Mucosa of rectum (tissue), 2 donors: ENCODE results near the gene KIT.

Experiments used
- H3K27ac ChIP-seq, 2 donors: one replicate each; pipeline ENCODE4 v1.7.0; 2013; ENCODE audit warnings: inconsistent platforms in 2 of 2, low read depth in 2 of 2, low read length in 2 of 2
- H3K27me3 ChIP-seq, 2 donors: one replicate each; pipeline ENCODE4 v1.7.0; 2013; ENCODE audit warnings: low read length in 2 of 2; ENCODE audit not compliant: control insufficient read depth in 2 of 2, insufficient read depth in 2 of 2
- H3K36me3 ChIP-seq, 2 donors: one replicate each; pipeline ENCODE4 v1.7.0; 2013; ENCODE audit warnings: low read length in 2 of 2; ENCODE audit not compliant: control insufficient read depth in 2 of 2, insufficient read depth in 2 of 2
- H3K4me1 ChIP-seq, 2 donors: one replicate each; pipeline ENCODE4 v1.7.0; 2013; ENCODE audit warnings: low read length in 2 of 2, mild to moderate bottlenecking in 1 of 2; ENCODE audit not compliant: control insufficient read depth in 2 of 2, insufficient read depth in 2 of 2
- H3K4me3 ChIP-seq, 2 donors: one replicate each; pipeline ENCODE4 v1.7.0; 2013; ENCODE audit warnings: low read length in 2 of 2
- H3K9ac ChIP-seq, 2 donors: one replicate each; pipeline ENCODE4 v1.7.0; 2013; ENCODE audit warnings: low read length in 2 of 2, low read depth in 1 of 2, mild to moderate bottlenecking in 1 of 2
- H3K9me3 ChIP-seq, 2 donors: one replicate each; pipeline ENCODE4 v1.7.0; 2013; ENCODE audit warnings: low read length in 2 of 2; ENCODE audit not compliant: control insufficient read depth in 2 of 2
- donor health status: healthy.
- donor health status: Normal muscosa, but diverticular disease.

Gene KIT

DNA sequence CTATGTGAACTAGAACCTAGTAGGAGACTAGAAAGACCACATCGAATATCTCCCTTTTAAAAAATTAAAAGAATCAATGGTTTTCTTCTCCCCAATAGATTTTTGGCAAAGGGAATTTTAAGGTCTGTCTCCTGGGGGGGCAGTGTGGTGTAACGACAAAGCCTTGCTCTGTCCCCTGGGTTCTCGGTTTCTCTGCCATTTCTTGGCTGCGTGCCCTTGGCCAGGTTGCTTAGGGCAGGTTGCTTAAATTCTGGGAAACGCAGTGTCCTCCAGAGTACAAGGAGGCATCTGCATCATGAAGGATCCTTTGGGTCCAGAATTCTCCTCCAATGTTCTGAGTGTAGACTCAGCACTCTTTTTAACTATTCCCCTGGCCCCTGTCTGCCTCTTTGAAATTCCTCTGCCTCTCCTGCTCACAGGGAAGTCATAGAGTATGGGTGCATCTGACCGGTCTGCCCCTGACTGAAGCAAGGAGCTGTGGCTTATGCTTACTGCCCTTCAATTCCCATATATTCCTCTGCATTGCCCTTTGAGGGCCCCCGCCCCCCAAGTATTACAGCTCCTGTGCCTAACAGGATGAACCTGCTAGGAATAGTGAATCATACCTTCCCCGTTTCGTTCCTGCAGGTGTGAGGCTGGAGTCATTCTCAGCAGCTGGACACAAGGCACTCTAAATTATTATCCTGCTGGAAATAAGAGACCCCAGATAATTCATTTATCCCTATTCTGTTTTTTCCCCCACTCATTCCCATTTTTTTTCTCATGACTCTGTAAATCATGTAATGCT lies 2.2 kb downstream of the KIT start:
- Histone ChIP-seq H3K9ac (no peak overlapping the region), H3K27me3 (peaks cover 17 to 34% of the 10 kb centered on the region in 2 donors), H3K4me3 (peak overlapping the region in 1 of 2 donors; percentile 69), H3K4me1 (peaks cover 12 to 21% of the 10 kb centered on the region in 2 donors), H3K36me3 (no peaks in the 10 kb centered on the region), H3K9me3 (no peaks in the 10 kb centered on the region), H3K27ac (no peak overlapping the region)

- no peaks in the 10 kb centered on the region for H3K36me3 ChIP-seq
- H3K27me3 ChIP-seq: peaks cover 17 to 34% of the 10 kb centered on the region in 2 donors
- H3K4me3 ChIP-seq: peak overlapping the region in 1 of 2 donors; percentile 22
- H3K9ac ChIP-seq: no peak overlapping the region
- H3K9me3 ChIP-seq: no peaks in the 10 kb centered on the region
- no peak overlapping the region for H3K27ac ChIP-seq
- peaks cover 12 to 21% of the 10 kb centered on the region in 2 donors for H3K4me1 ChIP-seq
Observed at GRCh38 chr4:54660591-54660990, 2.8 kb downstream of the KIT start.

- H3K27me3 ChIP-seq: peaks cover 17 to 34% of the 10 kb centered on the region in 2 donors
- H3K4me1 ChIP-seq: peaks cover 12 to 21% of the 10 kb centered on the region in 2 donors
- no peak overlapping the region for H3K4me3 ChIP-seq
- no peaks in the 10 kb centered on the region for H3K36me3 ChIP-seq
- no peak overlapping the region for H3K27ac ChIP-seq
- no peaks in the 10 kb centered on the region for H3K9me3 ChIP-seq
- no peak overlapping the region for H3K9ac ChIP-seq
Observed at GRCh38 chr4:54661169-54661568, 3.4 kb downstream of the KIT start.

DNA sequence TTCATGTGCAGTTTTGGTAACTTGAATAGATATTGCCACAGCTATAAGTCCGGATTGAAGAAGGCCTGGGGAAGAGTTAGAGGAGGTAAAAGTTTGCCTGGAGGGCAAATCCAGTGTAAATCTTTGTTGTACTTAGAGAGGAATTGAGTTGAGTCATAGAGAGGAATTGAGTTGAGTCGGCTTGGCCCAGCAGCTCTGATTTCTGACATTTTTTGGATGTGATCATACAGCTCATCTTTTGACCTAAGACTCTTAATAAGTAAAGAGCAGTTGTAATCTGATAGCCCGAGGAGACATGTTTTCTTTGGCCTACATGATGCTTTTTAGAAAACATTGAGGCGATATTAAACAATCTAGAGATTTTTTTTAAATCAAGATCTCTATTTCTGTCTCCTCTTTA lies 3.9 kb downstream of the KIT start:
- Histone ChIP-seq H3K9ac (no peak overlapping the region), H3K4me3 (no peak overlapping the region), H3K27me3 (peaks cover 17 to 34% of the 10 kb centered on the region in 2 donors), H3K36me3 (no peaks in the 10 kb centered on the region), H3K4me1 (peaks cover 12 to 21% of the 10 kb centered on the region in 2 donors), H3K9me3 (no peaks in the 10 kb centered on the region), H3K27ac (no peak overlapping the region)

- H3K27ac ChIP-seq: no peak overlapping the region
- peaks cover 16 to 30% of the 10 kb centered on the region in 2 donors for H3K27me3 ChIP-seq
- H3K36me3 ChIP-seq: no peaks in the 10 kb centered on the region
- no peak overlapping the region for H3K9ac ChIP-seq
- no peak overlapping the region for H3K4me3 ChIP-seq
- H3K9me3 ChIP-seq: no peaks in the 10 kb centered on the region
- peaks cover 12 to 20% of the 10 kb centered on the region in 2 donors for H3K4me1 ChIP-seq
Observed at GRCh38 chr4:54662123-54662522, 4.4 kb downstream of the KIT start.

- H3K27ac ChIP-seq: no peak overlapping the region
- H3K4me3 ChIP-seq: no peak overlapping the region
- peaks cover 9 to 11% of the 10 kb centered on the region in 2 donors for H3K4me1 ChIP-seq
- H3K9me3 ChIP-seq: no peaks in the 10 kb centered on the region
- H3K36me3 ChIP-seq: no peaks in the 10 kb centered on the region
- no peak overlapping the region for H3K9ac ChIP-seq
- H3K27me3 ChIP-seq: peaks cover 9 to 23% of the 10 kb centered on the region in 2 donors
Observed at GRCh38 chr4:54662901-54663585, 5.3 kb downstream of the KIT start.

- peaks cover 9 to 18% of the 10 kb centered on the region in 2 donors for H3K27me3 ChIP-seq
- no peaks in the 10 kb centered on the region for H3K9me3 ChIP-seq
- no peaks in the 10 kb centered on the region for H3K36me3 ChIP-seq
- peaks cover under 1 to 1% of the 10 kb centered on the region in 2 donors for H3K4me1 ChIP-seq
- H3K9ac ChIP-seq: no peak overlapping the region
- H3K4me3 ChIP-seq: no peak overlapping the region
- H3K27ac ChIP-seq: no peak overlapping the region
Observed at GRCh38 chr4:54664400-54664799, 6.6 kb downstream of the KIT start.

DNA sequence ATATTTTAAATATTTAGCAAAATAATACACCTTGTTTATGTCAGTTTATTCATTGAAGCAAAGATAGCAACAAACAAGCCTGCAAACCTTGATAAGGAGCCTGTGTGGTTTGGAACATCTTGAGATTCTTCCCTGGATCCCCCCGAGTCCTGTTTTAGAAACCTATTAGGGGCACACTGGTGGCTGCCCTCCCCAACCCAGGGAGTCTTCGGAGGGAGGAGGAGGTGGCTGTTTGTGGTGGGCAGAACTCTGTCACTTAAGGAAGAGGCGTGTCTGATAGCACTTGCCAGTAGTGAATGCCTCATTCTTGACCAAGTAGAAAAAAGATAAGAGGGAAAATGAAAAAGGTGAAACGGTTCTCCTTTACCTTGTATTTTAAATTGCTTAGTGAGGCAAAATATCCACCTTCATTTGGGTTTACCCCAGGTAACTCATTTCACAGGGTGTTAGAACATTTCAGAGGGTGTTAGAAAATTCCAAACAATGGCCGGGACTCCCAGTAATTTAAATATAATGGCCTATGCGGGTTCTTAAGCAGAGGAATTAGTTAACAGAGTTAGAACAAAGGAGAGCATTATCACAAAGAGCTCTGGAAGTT lies 10.4 kb downstream of the KIT start:
- H3K9me3 ChIP-seq: no peaks in the 10 kb centered on the region
- H3K27ac ChIP-seq: no peak overlapping the region
- no peaks in the 10 kb centered on the region for H3K27me3 ChIP-seq
- H3K36me3 ChIP-seq: no peaks in the 10 kb centered on the region
- H3K4me1 ChIP-seq: no peaks in the 10 kb centered on the region
- H3K4me3 ChIP-seq: no peak overlapping the region
- no peak overlapping the region for H3K9ac ChIP-seq

DNA sequence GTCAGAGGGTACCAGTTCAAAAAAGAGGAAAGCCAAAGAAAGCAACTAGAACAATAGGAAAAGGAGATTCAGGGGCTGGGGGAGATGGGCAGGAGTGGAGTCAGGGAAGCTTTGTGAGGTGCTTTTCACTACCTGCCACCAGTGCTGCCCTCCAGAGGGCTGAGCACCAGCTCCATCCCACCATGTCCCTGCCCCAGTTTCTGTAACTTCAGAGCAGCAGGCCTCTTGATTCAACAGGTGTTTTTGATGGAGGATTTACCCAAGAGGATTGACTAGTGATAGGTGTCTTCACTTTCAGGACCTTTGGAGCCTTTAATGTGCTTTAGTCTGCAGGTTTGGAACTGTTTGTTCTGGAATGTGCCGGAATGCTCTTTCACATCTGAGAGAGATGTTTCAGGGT lies 12.1 kb downstream of the KIT start:
- Histone ChIP-seq H3K27ac (no peak overlapping the region), H3K9ac (no peak overlapping the region), H3K4me3 (no peak overlapping the region), H3K27me3 (no peaks in the 10 kb centered on the region), H3K36me3 (no peaks in the 10 kb centered on the region), H3K9me3 (no peaks in the 10 kb centered on the region), H3K4me1 (no peaks in the 10 kb centered on the region)
